ENCODE data around the gene BLMH. TPM values are rescaled to one million over a fixed set of nuclear protein-coding genes. Genes with fewer than 3 reads are reported as not detected.

BLMH gene
- total and polyA plus RNA-seq, 2 donors (not counting 1 experiment from before 2014, with no cell fraction given) = 5.9 to 25.9 TPM

GRCh38 chr17:30299000-30299399, 7.3 kb upstream of the BLMH start:
- no peak overlapping the region for H3K4me3 Mint-ChIP-seq

DNA sequence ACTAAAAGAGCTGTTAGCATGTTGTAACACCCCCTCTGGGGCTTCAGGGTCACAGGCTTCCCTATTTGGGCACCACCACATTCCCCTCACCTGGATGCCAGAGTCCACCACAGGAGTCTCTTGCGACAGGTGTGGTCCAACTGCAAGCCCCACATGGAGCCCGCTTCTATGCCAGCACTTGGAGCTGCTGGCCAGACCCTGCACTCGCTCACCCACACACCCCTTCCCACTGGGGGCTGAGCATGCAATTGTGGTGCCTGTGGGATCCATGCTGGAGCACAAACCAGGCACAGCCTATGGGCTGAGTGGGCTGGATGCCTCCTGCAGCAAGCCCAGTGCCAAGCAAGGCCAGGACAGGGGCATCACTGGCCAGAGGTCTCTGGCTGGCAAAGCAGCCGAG, 6.0 kb upstream of the BLMH start:
- CTCF ChIA-PET = interaction anchor here (1.7 kb wide), 1 partner anchor 42 kb away, joined by 5 read pairs; no protein-coding TSS in a partner anchor
- intact Hi-C loops (cut with micrococcal nuclease) = no loop called here
- H3K4me1 Mint-ChIP-seq = peaks cover 13% of the 10 kb centered on the region

More at GRCh38 chr17:30299000-30299399, 7.3 kb upstream of the BLMH start:
- Mint-ChIP-seq H3K27me3 (no peaks in the 10 kb centered on the region), H3K9me3 (ENCODE audit: insufficient read depth) (no peaks in the 10 kb centered on the region), H3K27ac (no peak overlapping the region), H3K4me1 (peaks cover 13% of the 10 kb centered on the region)
- no peak for DNase-seq
- Histone ChIP-seq H2AFZ (ENCODE audit: insufficient read depth, low read depth, low read length, poor library complexity, severe bottlenecking) (no peak overlapping the region), H3K4me1 (ENCODE audit: control insufficient read depth in 2 of 2, insufficient read depth in 2 of 2, low read length in 2 of 2) (peaks cover 7 to 9% of the 10 kb centered on the region in 2 donors), H3K9ac (ENCODE audit: low read length) (no peak overlapping the region), H3K79me2 (ENCODE audit: control insufficient read depth, insufficient read depth, low read length) (no peaks in the 10 kb centered on the region), H3K27me3 (replicated peaks in 1 of 4; ENCODE audit: control extremely low read depth in 1 of 4, control insufficient read depth in 3 of 4, insufficient read depth in 4 of 4, low read length in 3 of 4) (no peaks in the 10 kb centered on the region), H3K27ac (ENCODE audit: low read length in 2 of 2) (no peak overlapping the region), H3K36me3 (replicated peaks in 1 of 2; ENCODE audit: control extremely low read depth in 1 of 2, control insufficient read depth in 1 of 2, extremely low read depth in 1 of 2, insufficient read depth in 2 of 2, low read length in 1 of 2) (no peaks in the 10 kb centered on the region), H3K4me3 (ENCODE audit: control extremely low read depth in 1 of 5, extremely low read depth in 1 of 5, insufficient read depth in 1 of 5, low read depth in 2 of 5, low read length in 4 of 5) (no peak overlapping the region), H3K9me3 (ENCODE audit: control extremely low read depth in 1 of 3, control insufficient read depth in 2 of 3, insufficient read depth in 1 of 3, low read length in 2 of 3) (peaks cover 0 to 11% (median 0%) of the 10 kb centered on the region in 3 donors), H3K4me2 (replicated peaks; ENCODE audit: low read depth, low read length, poor library complexity, severe bottlenecking) (no peak overlapping the region), H4K20me1 (ENCODE audit: control insufficient read depth, insufficient read depth, low read length, poor library complexity, severe bottlenecking) (no peaks in the 10 kb centered on the region)
- CTCF ChIA-PET = no interaction called here
- TF ChIP-seq EZH2 (IDR thresholded peaks at IDR 0.05; ENCODE audit: borderline replicate concordance, insufficient read depth, low read depth, low read length, poor library complexity, severe bottlenecking) = no peak
- TF ChIP-seq CTCF (IDR thresholded peaks at IDR 0.05) = no peak
- no CpG with 5 or more reads among the region's 1 CpG for WGBS (ENCODE audit: insufficient coverage)
- POLR2A ChIA-PET = no interaction called here
- ATAC-seq (ENCODE audit: low read depth) = no peak
- intact Hi-C loops (cut with micrococcal nuclease) = no loop called here

More for the DNA sequence above, 6.0 kb upstream of the BLMH start:
- H2AFZ ChIP-seq (ENCODE audit: insufficient read depth, low read depth, low read length, poor library complexity, severe bottlenecking) = no peak overlapping the region
- no peak overlapping the region for H3K4me3 ChIP-seq (ENCODE audit: control extremely low read depth in 1 of 5, extremely low read depth in 1 of 5, insufficient read depth in 1 of 5, low read depth in 2 of 5, low read length in 4 of 5)
- no peaks in the 10 kb centered on the region for H3K36me3 ChIP-seq (replicated peaks in 1 of 2; ENCODE audit: control extremely low read depth in 1 of 2, control insufficient read depth in 1 of 2, extremely low read depth in 1 of 2, insufficient read depth in 2 of 2, low read length in 1 of 2)
- H3K27ac ChIP-seq (ENCODE audit: low read length in 2 of 2) = no peak overlapping the region
- Mint-ChIP-seq H3K9me3 (ENCODE audit: insufficient read depth) (no peaks in the 10 kb centered on the region), H3K4me3 (no peak overlapping the region), H3K27ac (no peak overlapping the region), H3K27me3 (no peaks in the 10 kb centered on the region)
- no peaks in the 10 kb centered on the region for H3K27me3 ChIP-seq (replicated peaks in 1 of 4; ENCODE audit: control extremely low read depth in 1 of 4, control insufficient read depth in 3 of 4, insufficient read depth in 4 of 4, low read length in 3 of 4)
- H4K20me1 ChIP-seq (ENCODE audit: control insufficient read depth, insufficient read depth, low read length, poor library complexity, severe bottlenecking) = no peaks in the 10 kb centered on the region
- peaks cover 7 to 9% of the 10 kb centered on the region in 2 donors for H3K4me1 ChIP-seq (ENCODE audit: control insufficient read depth in 2 of 2, insufficient read depth in 2 of 2, low read length in 2 of 2)
- ATAC-seq (ENCODE audit: low read depth) (no peak), DNase-seq (no peak)
- no peak overlapping the region for H3K9ac ChIP-seq (ENCODE audit: low read length)
- no peak for TF ChIP-seq CTCF (IDR thresholded peaks at IDR 0.05)
- no peak for TF ChIP-seq EZH2 (IDR thresholded peaks at IDR 0.05; ENCODE audit: borderline replicate concordance, insufficient read depth, low read depth, low read length, poor library complexity, severe bottlenecking)
- H3K4me2 ChIP-seq (replicated peaks; ENCODE audit: low read depth, low read length, poor library complexity, severe bottlenecking) = no peak overlapping the region
- 98% methylated on average over 3 of the region's 4 CpGs for WGBS (ENCODE audit: insufficient coverage)
- H3K9me3 ChIP-seq (ENCODE audit: control extremely low read depth in 1 of 3, control insufficient read depth in 2 of 3, insufficient read depth in 1 of 3, low read length in 2 of 3) = peaks cover 0 to 11% (median 0%) of the 10 kb centered on the region in 3 donors
- no peaks in the 10 kb centered on the region for H3K79me2 ChIP-seq (ENCODE audit: control insufficient read depth, insufficient read depth, low read length)
- POLR2A ChIA-PET = no interaction called here

Data from B cell (primary cell).